Neural crest cell (in vitro differentiated cells): ENCODE results near the gene FSTL3. TPM values are rescaled to one million over a fixed set of nuclear protein-coding genes. Genes with fewer than 3 reads are reported as not detected.

Source experiments
- DNase-seq: peaks from one replicate; pipeline ENCODE4 v3.0.0; 2021; ENCODE audit warnings: low read depth, mixed read lengths, low spot score
- H3K27ac Mint-ChIP-seq: one replicate; pipeline ENCODE4 v1.8.0; 2021; ENCODE audit warnings: mild to moderate bottlenecking, mixed read lengths; ENCODE audit not compliant: unreplicated experiment
- H3K27me3 Mint-ChIP-seq: 2 replicates; pipeline ENCODE4 v1.8.0; 2021; ENCODE audit warnings: low read depth, mild to moderate bottlenecking, mixed read lengths
- H3K36me3 Mint-ChIP-seq: 2 replicates; pipeline ENCODE4 v1.8.0; 2021; ENCODE audit warnings: low read depth, mild to moderate bottlenecking, mixed read lengths
- H3K4me1 Mint-ChIP-seq: 2 replicates; pipeline ENCODE4 v1.8.0; 2021; ENCODE audit warnings: mixed read lengths
- H3K4me3 Mint-ChIP-seq: one replicate; pipeline ENCODE4 v1.8.0; 2021; ENCODE audit warnings: mild to moderate bottlenecking, mixed read lengths
- H3K9me3 Mint-ChIP-seq: 2 replicates; pipeline ENCODE4 v1.8.0; 2021; ENCODE audit warnings: mixed read lengths
- total RNA-seq: library from RNA; stranded (reverse); gene quantifications from 2 replicates; pipeline ENCODE4 v1.2.1, GENCODE V29; 2021
- TF ChIP-seq, protein P1 (sequence below): fragments of 200-600 bp; sonication (generic); conservative IDR thresholded peaks from 2 replicates; pipeline ENCODE4 v1.5.0; 2021; ENCODE audit warnings: antibody characterized with exemption, mild to moderate bottlenecking

Gene FSTL3
- total RNA-seq, 1 donor from 2014 or later, result 8.9 TPM

DNA sequence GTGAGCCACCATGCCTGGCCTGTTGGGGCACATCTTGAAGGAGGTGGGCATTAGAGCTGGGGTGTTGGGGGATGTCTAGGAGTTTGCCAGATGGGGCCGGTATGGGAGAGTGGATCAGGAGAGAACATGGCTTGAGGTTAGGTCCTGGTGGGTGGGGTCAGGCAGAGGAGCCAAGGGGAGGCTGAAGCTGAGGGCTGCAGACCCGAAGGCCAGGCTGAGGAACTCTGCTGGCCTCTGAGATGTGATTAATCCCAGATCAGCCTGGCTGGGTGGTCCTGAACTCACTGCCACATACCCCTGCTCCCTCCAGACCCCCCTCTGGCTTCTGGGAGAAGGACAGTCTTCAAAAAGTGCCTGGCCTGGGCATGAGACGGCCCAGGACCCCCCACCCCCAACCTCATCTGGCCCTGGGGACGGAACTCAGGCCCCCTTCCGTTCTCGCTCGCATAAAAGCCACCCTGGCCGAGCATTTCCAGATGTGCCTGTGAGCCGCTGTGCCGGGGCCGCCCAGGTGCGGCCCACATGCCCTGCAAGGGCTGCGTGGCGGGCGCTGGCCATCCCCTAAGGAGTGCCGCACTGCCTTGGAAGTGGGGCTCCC is 2.7 kb downstream of the FSTL3 start:
- no peaks in the 10 kb centered on the region for H3K9me3 Mint-ChIP-seq
- DNase-seq, result no peak
- TF ChIP-seq, protein P1, sequence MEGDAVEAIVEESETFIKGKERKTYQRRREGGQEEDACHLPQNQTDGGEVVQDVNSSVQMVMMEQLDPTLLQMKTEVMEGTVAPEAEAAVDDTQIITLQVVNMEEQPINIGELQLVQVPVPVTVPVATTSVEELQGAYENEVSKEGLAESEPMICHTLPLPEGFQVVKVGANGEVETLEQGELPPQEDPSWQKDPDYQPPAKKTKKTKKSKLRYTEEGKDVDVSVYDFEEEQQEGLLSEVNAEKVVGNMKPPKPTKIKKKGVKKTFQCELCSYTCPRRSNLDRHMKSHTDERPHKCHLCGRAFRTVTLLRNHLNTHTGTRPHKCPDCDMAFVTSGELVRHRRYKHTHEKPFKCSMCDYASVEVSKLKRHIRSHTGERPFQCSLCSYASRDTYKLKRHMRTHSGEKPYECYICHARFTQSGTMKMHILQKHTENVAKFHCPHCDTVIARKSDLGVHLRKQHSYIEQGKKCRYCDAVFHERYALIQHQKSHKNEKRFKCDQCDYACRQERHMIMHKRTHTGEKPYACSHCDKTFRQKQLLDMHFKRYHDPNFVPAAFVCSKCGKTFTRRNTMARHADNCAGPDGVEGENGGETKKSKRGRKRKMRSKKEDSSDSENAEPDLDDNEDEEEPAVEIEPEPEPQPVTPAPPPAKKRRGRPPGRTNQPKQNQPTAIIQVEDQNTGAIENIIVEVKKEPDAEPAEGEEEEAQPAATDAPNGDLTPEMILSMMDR, result no peak

DNA sequence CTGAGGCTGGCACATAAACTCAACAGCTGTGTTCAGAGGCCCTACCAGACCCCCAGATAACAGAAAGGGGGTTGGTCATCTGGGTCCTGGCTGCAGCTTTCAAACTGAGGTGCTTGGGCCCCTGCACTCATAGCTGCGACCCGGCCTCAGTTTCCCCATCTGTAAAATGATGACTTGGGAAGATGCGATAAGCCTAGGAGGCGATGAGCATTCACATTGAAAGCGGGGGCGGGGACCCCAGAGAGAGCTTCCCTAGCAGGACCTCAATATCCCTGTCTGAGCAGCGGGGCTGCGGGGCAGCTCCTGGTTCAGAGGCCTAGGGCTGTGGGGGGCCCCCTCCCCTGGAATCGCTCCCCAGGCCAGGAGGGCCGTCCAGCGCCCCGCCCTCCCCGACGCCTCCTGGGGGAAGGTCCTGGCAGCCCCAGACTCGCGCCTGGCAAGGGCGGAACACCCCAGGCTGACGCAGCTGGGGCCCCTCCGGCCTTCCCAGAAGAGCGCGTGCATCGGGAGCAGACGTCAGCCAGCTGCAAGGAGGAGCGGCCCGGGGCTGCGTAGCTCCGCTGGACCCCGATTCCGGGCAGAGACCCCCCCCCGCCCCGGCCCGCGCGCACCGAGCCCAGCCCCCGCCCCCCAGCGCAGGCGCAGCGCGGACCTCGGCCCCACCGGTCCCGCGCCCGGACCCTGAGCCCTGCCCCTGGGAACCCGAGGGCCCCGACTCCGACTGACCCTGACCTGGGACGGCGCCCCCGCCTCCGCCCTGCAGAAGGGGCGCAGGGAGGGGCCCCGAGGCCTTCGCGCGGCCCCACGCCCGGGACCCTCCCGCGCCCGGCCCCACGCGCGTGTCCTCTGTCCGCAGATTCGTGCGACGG is 3.5 kb downstream of the FSTL3 start:
- H3K27me3 Mint-ChIP-seq, result peaks cover 34% of the 10 kb centered on the region
- no peaks in the 10 kb centered on the region for H3K9me3 Mint-ChIP-seq
- H3K27ac Mint-ChIP-seq, result no peak overlapping the region
- TF ChIP-seq, protein P1, result no peak
- H3K36me3 Mint-ChIP-seq, result no peaks in the 10 kb centered on the region
- H3K4me1 Mint-ChIP-seq, result peaks cover 12% of the 10 kb centered on the region
- DNase-seq, result peak; percentile 38
- H3K4me3 Mint-ChIP-seq, result peak overlapping the region; percentile 83

More for the DNA sequence above, 2.7 kb downstream of the FSTL3 start:
- Mint-ChIP-seq H3K36me3 (no peaks in the 10 kb centered on the region), H3K4me1 (peaks cover 16% of the 10 kb centered on the region), H3K4me3 (peak overlapping the region; percentile 83), H3K27ac (no peak overlapping the region), H3K27me3 (peaks cover 38% of the 10 kb centered on the region)

DNA sequence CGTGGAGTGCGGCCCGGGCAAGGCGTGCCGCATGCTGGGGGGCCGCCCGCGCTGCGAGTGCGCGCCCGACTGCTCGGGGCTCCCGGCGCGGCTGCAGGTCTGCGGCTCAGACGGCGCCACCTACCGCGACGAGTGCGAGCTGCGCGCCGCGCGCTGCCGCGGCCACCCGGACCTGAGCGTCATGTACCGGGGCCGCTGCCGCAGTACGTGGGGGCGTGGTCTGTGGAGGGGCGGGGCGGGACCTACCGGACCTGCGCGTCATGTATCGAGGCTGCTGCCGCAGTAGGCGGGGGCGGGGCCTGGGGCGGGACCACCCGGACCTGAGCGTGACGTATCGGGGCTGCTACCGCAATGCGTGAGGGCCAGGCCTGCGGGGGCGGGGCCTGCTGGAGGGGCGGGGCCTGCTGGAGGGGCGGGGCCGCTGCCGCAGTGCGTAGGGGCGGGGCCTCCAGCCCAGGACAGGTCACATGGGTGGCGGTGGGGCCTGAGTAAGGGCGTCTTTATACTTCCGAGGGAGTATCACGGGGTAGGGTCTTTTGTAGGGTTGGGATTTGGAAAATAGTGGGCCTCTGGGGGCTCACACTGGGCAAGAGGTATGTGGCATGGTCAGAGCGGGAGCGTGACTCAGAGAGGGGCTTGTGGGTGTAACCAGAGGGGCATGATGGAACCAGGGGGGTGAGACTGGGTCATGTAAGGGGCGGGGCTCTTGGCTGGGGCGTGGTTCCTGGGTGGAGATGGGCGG is 4.3 kb downstream of the FSTL3 start:
- Mint-ChIP-seq H3K4me1 (peaks cover 6% of the 10 kb centered on the region), H3K36me3 (no peaks in the 10 kb centered on the region), H3K27me3 (peaks cover 28% of the 10 kb centered on the region), H3K27ac (peak overlapping the region; percentile 99), H3K4me3 (peak overlapping the region; percentile 96), H3K9me3 (no peaks in the 10 kb centered on the region)
- peak; percentile 97 for DNase-seq
- TF ChIP-seq, protein P1, result peak; percentile 57

DNA sequence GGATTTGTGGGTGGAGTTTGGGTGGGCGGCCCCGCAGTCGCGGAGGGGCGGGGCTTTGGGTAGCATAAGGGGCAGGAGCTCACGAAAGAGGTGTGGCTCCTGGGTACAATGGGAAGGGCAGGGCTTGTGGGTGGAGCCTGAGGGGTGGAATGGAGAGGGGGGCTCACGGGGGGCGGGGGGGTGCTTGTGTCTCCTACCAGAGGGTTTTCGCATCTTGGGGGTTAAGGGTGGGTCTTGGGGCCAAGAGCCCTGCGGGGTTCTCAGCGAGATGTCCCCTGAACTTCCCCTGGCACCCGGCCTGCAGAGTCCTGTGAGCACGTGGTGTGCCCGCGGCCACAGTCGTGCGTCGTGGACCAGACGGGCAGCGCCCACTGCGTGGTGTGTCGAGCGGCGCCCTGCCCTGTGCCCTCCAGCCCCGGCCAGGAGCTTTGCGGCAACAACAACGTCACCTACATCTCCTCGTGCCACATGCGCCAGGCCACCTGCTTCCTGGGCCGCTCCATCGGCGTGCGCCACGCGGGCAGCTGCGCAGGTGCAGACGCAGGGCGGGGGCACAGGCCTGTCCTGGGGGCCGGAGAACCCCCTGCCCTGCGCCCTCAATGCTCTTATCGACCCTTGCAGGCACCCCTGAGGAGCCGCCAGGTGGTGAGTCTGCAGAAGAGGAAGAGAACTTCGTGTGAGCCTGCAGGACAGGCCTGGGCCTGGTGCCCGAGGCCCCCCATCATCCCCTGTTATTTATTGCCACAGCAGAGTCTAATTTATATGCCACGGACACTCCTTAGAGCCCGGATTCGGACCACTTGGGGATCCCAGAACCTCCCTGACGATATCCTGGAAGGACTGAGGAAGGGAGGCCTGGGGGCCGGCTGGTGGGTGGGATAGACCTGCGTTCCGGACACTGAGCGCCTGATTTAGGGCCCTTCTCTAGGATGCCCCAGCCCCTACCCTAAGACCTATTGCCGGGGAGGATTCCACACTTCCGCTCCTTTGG is 5.1 kb downstream of the FSTL3 start:
- Mint-ChIP-seq H3K4me3 (peak overlapping the region; percentile 96), H3K4me1 (peaks cover 7% of the 10 kb centered on the region), H3K27ac (peak overlapping the region; percentile 99), H3K27me3 (peaks cover 22% of the 10 kb centered on the region), H3K36me3 (no peaks in the 10 kb centered on the region), H3K9me3 (no peaks in the 10 kb centered on the region)
- TF ChIP-seq, protein P1, result no peak
- no peak for DNase-seq
